Endodermal cell (in vitro differentiated cells): Measurements from ENCODE around the gene MAN1B1. TPM values are rescaled to one million over a fixed set of nuclear protein-coding genes. Genes with fewer than 3 reads are reported as not detected.
A peak's percentile ranks its signal among the peaks of the same experiment; 100 is the strongest.

Experiments used
- DNase-seq: peaks from one replicate; pipeline ENCODE4 v3.0.0-alpha.2; 2017
- H3K27ac ChIP-seq: 2 replicates; pipeline ENCODE4 v1.5.1; 2013; ENCODE audit warnings: mild to moderate bottlenecking, low read depth, low read length, moderate library complexity
- H3K27me3 ChIP-seq: 2 replicates; pipeline ENCODE4 v1.6.1; 2013; ENCODE audit warnings: mild to moderate bottlenecking, low read length, moderate library complexity; ENCODE audit not compliant: insufficient read depth, control insufficient read depth, poor library complexity, severe bottlenecking
- H3K36me3 ChIP-seq: 2 replicates; pipeline ENCODE4 v1.7.0; 2013; ENCODE audit warnings: mild to moderate bottlenecking, low read length, moderate library complexity; ENCODE audit not compliant: control insufficient read depth, insufficient read depth
- H3K4me1 ChIP-seq: one replicate; pipeline ENCODE4 v1.7.0; 2013; ENCODE audit warnings: low read length; ENCODE audit not compliant: control insufficient read depth, insufficient read depth
- H3K4me3 ChIP-seq: 2 replicates; pipeline ENCODE4 v1.5.1; 2013; ENCODE audit warnings: mild to moderate bottlenecking, low read length, moderate library complexity
- H3K9ac ChIP-seq: 2 replicates; pipeline ENCODE4 v1.6.1; 2013; ENCODE audit warnings: mild to moderate bottlenecking, low read length, moderate library complexity; ENCODE audit not compliant: poor library complexity, severe bottlenecking; ENCODE audit errors: extremely low read depth
- H3K9me3 ChIP-seq: 2 replicates; pipeline ENCODE4 v1.6.1; 2013; ENCODE audit warnings: mild to moderate bottlenecking, low read length, moderate library complexity; ENCODE audit not compliant: control insufficient read depth
- H3K27ac Mint-ChIP-seq: 2 replicates; pipeline ENCODE4 v1.8.0; 2020; ENCODE audit warnings: mixed read lengths
- H3K27me3 Mint-ChIP-seq: 2 replicates; pipeline ENCODE4 v1.8.0; 2021; ENCODE audit warnings: mild to moderate bottlenecking, mixed read lengths; ENCODE audit not compliant: insufficient read depth
- H3K36me3 Mint-ChIP-seq: 2 replicates; pipeline ENCODE4 v1.8.0; 2020; ENCODE audit warnings: low read depth, mixed read lengths
- H3K4me1 Mint-ChIP-seq: 2 replicates; pipeline ENCODE4 v1.8.0; 2020; ENCODE audit warnings: mixed read lengths
- H3K4me3 Mint-ChIP-seq: 2 replicates; pipeline ENCODE4 v1.8.0; 2020; ENCODE audit warnings: mild to moderate bottlenecking, moderate library complexity, mixed read lengths
- H3K9me3 Mint-ChIP-seq: 2 replicates; pipeline ENCODE4 v1.8.0; 2020; ENCODE audit warnings: mild to moderate bottlenecking, mixed read lengths
- CTCF ChIP-seq: fragments of 200-600 bp; sonication (generic); conservative IDR thresholded peaks from 2 replicates; pipeline ENCODE4 v1.5.0; 2021; ENCODE audit warnings: antibody characterized with exemption, mild to moderate bottlenecking
- WGBS, 2 experiments: methylation state at CpG; one replicate each; pipeline versions ENCODE4 v1.1.5 to v1.1.7; 2013; ENCODE audit warnings: missing lambda C conversion rate in 2 of 2, mixed read lengths in 1 of 2; ENCODE audit not compliant: insufficient coverage in 1 of 2, insufficient read length in 1 of 2; 5-methylcytosine and 5-hydroxymethylcytosine counted together
- total RNA-seq, 2 donors: library from RNA; stranded (reverse); fragmentation: NEBNext Ultra II Directional in 1 of 2; extraction: Animal tissue kit (Norgen Biotek cat#: 25700) in 1 of 2; gene quantifications; 2 replicates in 1 of 2; 3 replicates in 1 of 2; pipeline ENCODE4 v1.2.1, GENCODE V29; 2021

Gene MAN1B1
- total RNA-seq, 2 donors from 2014 or later = 62.1 to 63.5 TPM

GRCh38 chr9:137087409-137087925 is 682 bp downstream of the MAN1B1 start:
- peak overlapping the region; percentile 85 for H3K27ac Mint-ChIP-seq
- Histone ChIP-seq H3K36me3 (peaks cover 23% of the 10 kb centered on the region), H3K9ac (peak overlapping the region; percentile 60), H3K9me3 (no peaks in the 10 kb centered on the region), H3K27me3 (no peaks in the 10 kb centered on the region), H3K4me3 (peak overlapping the region; percentile 95), H3K4me1 (no peaks in the 10 kb centered on the region), H3K27ac (no peak overlapping the region)
- TF ChIP-seq CTCF = no peak
- H3K4me3 Mint-ChIP-seq = peak overlapping the region; percentile 75
- 5 to 8% methylated on average over 17 to 22 of the region's 22 CpGs for WGBS, 2 experiments
- peak; percentile 68 for DNase-seq
- peaks cover 19% of the 10 kb centered on the region for H3K36me3 Mint-ChIP-seq
- peaks cover 6% of the 10 kb centered on the region for H3K27me3 Mint-ChIP-seq
- no peaks in the 10 kb centered on the region for H3K9me3 Mint-ChIP-seq
- H3K4me1 Mint-ChIP-seq = peaks cover 10% of the 10 kb centered on the region

GRCh38 chr9:137088121-137088520 is 1.3 kb downstream of the MAN1B1 start:
- Mint-ChIP-seq H3K9me3 (no peaks in the 10 kb centered on the region), H3K4me3 (peak overlapping the region; percentile 75), H3K36me3 (peaks cover 24% of the 10 kb centered on the region), H3K4me1 (peaks cover 10% of the 10 kb centered on the region), H3K27ac (no peak overlapping the region), H3K27me3 (peaks cover 6% of the 10 kb centered on the region)
- no peaks in the 10 kb centered on the region for H3K9me3 ChIP-seq
- H3K27ac ChIP-seq = no peak overlapping the region
- H3K4me1 ChIP-seq = no peaks in the 10 kb centered on the region
- H3K9ac ChIP-seq = no peak overlapping the region
- H3K4me3 ChIP-seq = peak overlapping the region; percentile 95
- DNase-seq = no peak
- TF ChIP-seq CTCF = no peak
- no peaks in the 10 kb centered on the region for H3K27me3 ChIP-seq
- H3K36me3 ChIP-seq = peaks cover 30% of the 10 kb centered on the region
- WGBS, 2 experiments = 91 to 94% methylated on average over 4 to 5 of the region's 5 CpGs

GRCh38 chr9:137089232-137089947 is 2.6 kb downstream of the MAN1B1 start:
- Histone ChIP-seq H3K4me1 (no peaks in the 10 kb centered on the region), H3K27ac (no peak overlapping the region), H3K9ac (no peak overlapping the region), H3K4me3 (no peak overlapping the region), H3K36me3 (peaks cover 36% of the 10 kb centered on the region), H3K27me3 (no peaks in the 10 kb centered on the region), H3K9me3 (no peaks in the 10 kb centered on the region)
- DNase-seq = no peak
- Mint-ChIP-seq H3K4me3 (no peak overlapping the region), H3K4me1 (peaks cover 10% of the 10 kb centered on the region), H3K27ac (no peak overlapping the region), H3K27me3 (peaks cover 6% of the 10 kb centered on the region), H3K36me3 (peaks cover 27% of the 10 kb centered on the region), H3K9me3 (no peaks in the 10 kb centered on the region)
- 91 to 95% methylated on average over 9 to 11 of the region's 11 CpGs for WGBS, 2 experiments
- TF ChIP-seq CTCF = no peak
